IPS-18a (cell line): Measurements from ENCODE around the gene CROT.
"Not testable (repeated sequence)": the region's sequence is repeated elsewhere in the genome, so short reads cannot be mapped to it uniquely, and the experiment has no call there.

Experiments
- H3K27ac ChIP-seq: one replicate; pipeline ENCODE4 v1.5.1; 2013; ENCODE audit warnings: low read length
- H3K27me3 ChIP-seq: one replicate; pipeline ENCODE4 v1.6.1; 2013; ENCODE audit warnings: mild to moderate bottlenecking, low read length; ENCODE audit not compliant: control insufficient read depth, insufficient read depth
- H3K36me3 ChIP-seq: one replicate; pipeline ENCODE4 v1.6.1; 2013; ENCODE audit warnings: low read depth, low read length; ENCODE audit not compliant: control insufficient read depth
- H3K4me1 ChIP-seq: one replicate; pipeline ENCODE4 v1.6.1; 2013; ENCODE audit warnings: low read depth, low read length; ENCODE audit not compliant: control insufficient read depth
- H3K4me3 ChIP-seq: one replicate; pipeline ENCODE4 v1.5.1; 2013; ENCODE audit warnings: low read length
- H3K9ac ChIP-seq: one replicate; pipeline ENCODE4 v1.6.1; 2013; ENCODE audit warnings: mild to moderate bottlenecking, low read length, moderate library complexity
- H3K9me3 ChIP-seq: one replicate; pipeline ENCODE4 v1.6.1; 2013; ENCODE audit warnings: low read depth, low read length; ENCODE audit not compliant: control insufficient read depth

CROT gene, protein sequence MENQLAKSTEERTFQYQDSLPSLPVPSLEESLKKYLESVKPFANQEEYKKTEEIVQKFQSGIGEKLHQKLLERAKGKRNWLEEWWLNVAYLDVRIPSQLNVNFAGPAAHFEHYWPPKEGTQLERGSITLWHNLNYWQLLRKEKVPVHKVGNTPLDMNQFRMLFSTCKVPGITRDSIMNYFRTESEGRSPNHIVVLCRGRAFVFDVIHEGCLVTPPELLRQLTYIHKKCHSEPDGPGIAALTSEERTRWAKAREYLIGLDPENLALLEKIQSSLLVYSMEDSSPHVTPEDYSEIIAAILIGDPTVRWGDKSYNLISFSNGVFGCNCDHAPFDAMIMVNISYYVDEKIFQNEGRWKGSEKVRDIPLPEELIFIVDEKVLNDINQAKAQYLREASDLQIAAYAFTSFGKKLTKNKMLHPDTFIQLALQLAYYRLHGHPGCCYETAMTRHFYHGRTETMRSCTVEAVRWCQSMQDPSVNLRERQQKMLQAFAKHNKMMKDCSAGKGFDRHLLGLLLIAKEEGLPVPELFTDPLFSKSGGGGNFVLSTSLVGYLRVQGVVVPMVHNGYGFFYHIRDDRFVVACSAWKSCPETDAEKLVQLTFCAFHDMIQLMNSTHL

DNA sequence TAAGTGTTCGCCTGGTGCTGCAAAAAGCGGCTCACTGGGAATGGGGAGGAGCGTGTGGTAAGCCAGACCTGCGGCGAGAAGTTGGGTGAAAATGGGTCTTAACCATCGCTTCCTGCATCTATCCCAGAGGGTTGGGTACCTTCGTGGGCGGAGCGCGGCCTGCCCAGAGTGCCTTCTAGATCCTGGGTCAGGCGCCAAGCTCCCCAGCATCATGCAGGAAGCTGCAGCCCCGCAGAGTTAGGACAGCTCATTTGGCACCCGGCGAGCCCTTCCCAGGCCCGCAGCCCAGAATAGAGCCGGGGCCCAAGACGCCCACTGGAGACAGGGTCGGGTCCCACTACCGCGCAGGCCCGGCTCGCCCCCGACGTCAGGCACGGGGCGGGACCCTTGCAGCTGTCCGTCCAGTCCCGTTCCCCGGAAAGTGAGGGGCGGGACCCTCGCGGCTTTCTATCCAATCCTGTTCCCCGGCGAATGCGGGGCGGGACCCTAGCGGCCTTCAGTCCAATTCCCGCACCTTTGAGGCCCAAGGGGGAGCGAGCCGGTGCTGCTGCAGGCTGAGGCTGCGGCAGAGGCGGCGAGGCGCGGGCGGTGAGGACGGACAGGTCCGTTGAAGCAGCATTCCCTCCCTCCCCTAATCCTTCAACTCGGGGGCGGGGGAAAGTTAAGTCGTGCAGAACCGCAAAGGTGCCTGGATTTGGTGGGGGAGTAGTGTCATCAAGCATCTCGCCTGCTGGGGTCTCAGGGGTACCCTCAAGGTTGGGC is at the start of gene CROT:
TSS of gene CROT (plus strand) at position 499 of the 762 bp plus-strand sequence. CDS start 3,405 bp downstream, outside the sequence.
- H3K27ac ChIP-seq: no peak within 1 kb of the TSS

DNA sequence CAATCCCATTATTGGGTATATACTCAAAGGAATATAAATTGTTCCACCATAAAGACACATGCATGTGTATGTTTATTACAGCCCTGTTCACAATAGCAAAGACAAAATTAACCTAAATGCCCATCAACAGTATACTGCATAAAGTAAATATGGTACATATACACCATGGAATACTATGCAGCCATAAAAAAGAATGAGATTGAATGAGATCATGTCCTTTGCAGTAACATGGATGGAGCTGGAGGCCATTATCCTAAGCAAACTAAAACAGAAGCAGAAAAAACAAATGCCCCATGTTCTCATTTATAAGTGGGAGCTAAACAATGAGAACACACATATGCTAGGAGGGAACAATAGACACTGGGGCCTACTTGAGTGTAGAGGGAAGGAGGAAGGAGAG is 44.7 kb upstream of the CROT start:
- Histone ChIP-seq H3K36me3 (no peaks in the 10 kb centered on the region), H3K4me1 (no peaks in the 10 kb centered on the region), H3K27me3 (no peaks in the 10 kb centered on the region), H3K9ac (no peak overlapping the region), H3K4me3 (no peak overlapping the region), H3K27ac (no peak overlapping the region), H3K9me3 (no peaks in the 10 kb centered on the region)

More for the DNA sequence above, at the start of gene CROT:
- peak within 1 kb of the TSS; percentile 72 for H3K4me3 ChIP-seq
- peaks cover 6% of the 10 kb centered on the region for H3K4me1 ChIP-seq
- H3K9ac ChIP-seq: peak within 1 kb of the TSS; percentile 40
- peaks cover 10% of the 10 kb centered on the region for H3K36me3 ChIP-seq
- peaks cover 6% of the 10 kb centered on the region for H3K9me3 ChIP-seq
- H3K27me3 ChIP-seq: peaks cover 9% of the 10 kb centered on the region

DNA sequence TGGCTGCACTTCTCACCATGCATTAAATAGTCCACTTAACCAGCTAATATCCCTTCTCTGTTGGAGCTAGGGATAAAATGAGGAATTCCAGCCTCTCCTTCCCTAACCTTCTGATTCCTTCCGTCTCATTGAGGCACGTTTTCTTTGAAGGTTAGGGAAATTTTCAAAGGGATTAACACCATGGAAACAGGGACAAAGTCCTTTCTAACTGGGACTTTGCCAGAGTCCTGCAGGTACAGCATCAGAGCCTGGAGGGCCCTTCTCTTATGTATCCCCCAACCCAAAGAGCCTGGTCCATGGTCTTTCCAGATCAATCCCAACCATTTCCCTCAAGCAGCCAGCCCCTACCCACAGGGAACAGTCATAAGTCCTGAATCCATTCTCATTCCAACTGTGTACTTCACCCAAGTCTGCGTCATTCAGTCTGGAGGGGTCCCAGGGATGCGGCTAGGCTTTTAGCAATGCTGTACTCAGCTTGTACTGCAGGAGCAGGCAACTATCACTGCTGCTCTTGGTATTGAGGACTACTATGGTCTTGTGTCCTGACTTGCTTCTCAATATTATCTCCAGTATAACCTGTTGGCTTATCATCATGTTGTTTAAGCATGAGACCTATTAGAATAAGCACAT is 34.6 kb upstream of the CROT start:
- H3K36me3 ChIP-seq: no peaks in the 10 kb centered on the region
- H3K9me3 ChIP-seq: no peaks in the 10 kb centered on the region
- H3K27me3 ChIP-seq: no peaks in the 10 kb centered on the region
- no peak overlapping the region for H3K27ac ChIP-seq
- no peaks in the 10 kb centered on the region for H3K4me1 ChIP-seq
- no peak overlapping the region for H3K4me3 ChIP-seq
- no peak overlapping the region for H3K9ac ChIP-seq

DNA sequence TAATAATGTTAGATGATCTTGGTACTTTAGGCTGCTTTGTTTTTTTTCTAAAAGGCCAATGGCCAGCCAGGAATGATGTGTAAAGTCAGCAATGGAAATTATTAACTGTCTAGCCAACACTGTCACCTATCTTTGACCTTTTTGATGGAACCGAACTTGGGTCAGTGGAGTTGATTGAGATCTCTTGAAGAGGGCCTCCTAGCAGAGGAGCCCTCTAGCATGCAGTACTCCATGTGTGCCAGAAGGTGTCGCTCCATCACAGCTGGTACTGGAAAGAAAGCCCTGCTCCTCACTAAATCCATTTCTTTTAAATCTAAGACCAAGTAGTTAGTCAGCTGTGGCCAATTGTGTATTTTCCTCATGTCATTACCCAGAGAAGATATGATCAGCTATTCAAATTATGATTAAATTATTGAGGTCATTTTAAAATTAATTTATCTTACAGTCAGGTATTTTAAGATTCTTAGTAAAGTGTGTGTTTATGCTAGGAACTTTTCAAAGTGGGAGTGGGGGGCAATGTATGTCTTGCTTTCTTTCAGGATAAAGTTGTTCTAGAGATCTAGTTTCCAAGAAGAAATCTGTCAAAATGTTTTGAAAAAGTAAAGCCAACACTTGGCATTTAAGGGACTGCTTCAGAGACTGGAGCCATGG is 33.1 kb upstream of the CROT start:
- H3K27me3 ChIP-seq: no peaks in the 10 kb centered on the region
- H3K27ac ChIP-seq: no peak overlapping the region
- no peaks in the 10 kb centered on the region for H3K4me1 ChIP-seq
- no peaks in the 10 kb centered on the region for H3K36me3 ChIP-seq
- no peak overlapping the region for H3K4me3 ChIP-seq
- no peak overlapping the region for H3K9ac ChIP-seq
- H3K9me3 ChIP-seq: no peaks in the 10 kb centered on the region

DNA sequence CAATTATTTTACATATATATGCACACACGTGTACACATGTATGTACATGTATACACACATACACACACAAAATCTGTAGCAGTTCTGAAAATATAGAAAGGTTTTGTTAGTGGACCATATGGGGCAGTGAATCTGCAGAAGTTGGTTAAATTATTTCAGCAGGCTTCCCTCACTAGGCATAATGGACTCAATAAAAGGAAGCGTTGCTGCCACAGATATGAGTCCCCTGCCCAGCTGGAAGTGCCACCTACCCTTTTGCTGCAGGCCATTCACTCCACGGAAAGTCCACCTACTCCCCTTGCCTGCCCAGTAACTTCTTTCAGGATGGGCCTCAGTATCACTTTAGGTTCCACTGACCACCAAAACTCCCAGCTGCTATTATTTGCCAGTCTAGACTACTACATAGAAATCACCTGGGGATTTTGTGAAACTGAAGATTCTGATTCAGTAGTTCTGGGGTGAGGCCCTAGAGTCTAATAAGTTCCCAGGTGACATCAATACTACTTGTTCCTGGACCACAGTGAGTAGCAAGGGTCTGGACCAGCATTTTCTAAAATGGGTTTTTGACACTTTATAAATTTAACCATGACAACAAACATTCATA is 29.3 kb upstream of the CROT start:
- H3K9me3 ChIP-seq: peaks cover under 1% of the 10 kb centered on the region
- no peaks in the 10 kb centered on the region for H3K36me3 ChIP-seq
- H3K4me1 ChIP-seq: no peaks in the 10 kb centered on the region
- H3K27ac ChIP-seq: no peak overlapping the region
- no peaks in the 10 kb centered on the region for H3K27me3 ChIP-seq
- no peak overlapping the region for H3K4me3 ChIP-seq
- H3K9ac ChIP-seq: no peak overlapping the region

DNA sequence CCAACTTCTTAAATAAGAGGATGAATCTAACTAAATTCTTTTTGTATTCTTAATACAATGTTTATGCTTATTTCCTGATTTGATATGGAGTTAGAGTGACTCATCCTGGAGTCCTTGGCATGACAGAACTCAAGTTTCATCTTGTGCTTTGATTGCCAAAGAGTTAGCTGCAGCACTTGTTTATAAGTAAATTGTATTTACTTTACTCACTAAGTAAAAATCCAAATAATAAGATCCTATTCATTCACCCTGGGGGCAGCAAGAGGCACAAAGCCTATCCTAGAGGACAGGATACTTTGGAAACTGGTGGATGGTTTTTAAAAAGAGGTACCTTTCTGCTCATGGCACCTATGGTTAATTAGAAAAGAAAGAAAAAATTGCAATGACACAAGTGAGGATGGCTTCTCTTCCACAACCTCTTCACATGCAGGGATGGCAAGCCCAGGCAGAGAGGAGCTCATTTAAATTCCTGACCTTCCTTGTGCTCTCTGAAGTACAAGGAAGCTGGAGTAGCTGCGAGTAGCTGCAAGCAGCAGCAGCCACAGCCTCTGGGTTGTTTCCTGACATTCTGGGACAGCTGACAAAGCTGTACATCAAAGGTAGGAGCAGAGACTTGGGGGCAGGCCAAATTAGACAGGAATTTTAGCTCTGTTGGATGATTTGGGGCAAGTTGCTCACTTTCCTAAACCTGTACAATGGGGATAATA is 28.5 kb upstream of the CROT start:
- H3K36me3 ChIP-seq: no peaks in the 10 kb centered on the region
- H3K9me3 ChIP-seq: peaks cover 3% of the 10 kb centered on the region
- no peak overlapping the region for H3K27ac ChIP-seq
- no peaks in the 10 kb centered on the region for H3K4me1 ChIP-seq
- H3K9ac ChIP-seq: no peak overlapping the region
- no peaks in the 10 kb centered on the region for H3K27me3 ChIP-seq
- no peak overlapping the region for H3K4me3 ChIP-seq

DNA sequence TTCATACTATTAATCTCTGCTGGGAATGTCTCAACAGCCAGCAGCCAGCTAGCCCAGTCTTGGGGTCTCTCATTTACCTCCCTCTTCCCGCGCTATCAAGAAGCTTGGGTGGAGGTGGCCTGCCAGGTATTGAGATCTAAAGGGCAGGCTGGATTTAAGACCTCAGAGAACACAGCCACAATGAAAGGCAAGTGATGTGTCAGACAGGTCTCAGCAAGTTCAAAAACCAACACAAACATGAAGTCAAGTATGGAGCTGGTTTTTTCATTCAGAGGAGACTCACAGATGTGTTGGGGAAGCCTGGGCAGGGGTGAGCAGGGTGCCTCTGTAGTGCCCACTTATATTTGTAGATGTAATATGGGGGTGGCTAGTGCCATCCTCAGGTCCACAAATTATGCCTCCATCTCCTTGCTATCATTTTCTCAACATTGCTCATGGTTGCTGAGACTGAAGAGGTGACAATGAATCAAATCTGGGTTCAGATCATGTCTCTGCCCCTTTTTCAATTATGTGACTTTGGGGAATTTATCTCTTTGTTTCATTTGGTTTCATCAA is 27.7 kb upstream of the CROT start:
- Histone ChIP-seq H3K4me3 (no peak overlapping the region), H3K9ac (no peak overlapping the region), H3K27me3 (no peaks in the 10 kb centered on the region), H3K36me3 (no peaks in the 10 kb centered on the region), H3K27ac (no peak overlapping the region), H3K4me1 (no peaks in the 10 kb centered on the region), H3K9me3 (peaks cover 7% of the 10 kb centered on the region)

DNA sequence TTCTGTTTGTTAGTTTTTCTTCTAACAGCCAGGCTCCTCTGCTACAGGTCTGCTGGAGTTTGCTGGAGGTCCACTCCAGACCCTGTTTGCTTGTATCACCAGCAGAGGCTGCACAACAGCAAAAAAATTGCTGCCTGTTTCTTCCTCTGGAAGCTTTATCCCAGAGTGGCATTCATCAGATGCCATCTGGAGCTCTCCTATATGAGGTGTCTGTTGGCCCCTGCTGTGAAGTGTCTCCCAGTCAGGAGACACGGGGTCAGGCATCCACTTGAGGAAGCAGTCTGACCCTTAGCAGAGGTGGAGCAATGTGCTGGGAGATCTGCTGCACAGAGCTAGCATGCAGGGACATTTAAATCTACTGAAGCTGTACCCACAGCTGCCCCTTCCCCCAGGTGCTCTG is 26.7 kb upstream of the CROT start:
- H3K27me3 ChIP-seq: no peaks in the 10 kb centered on the region
- H3K4me1 ChIP-seq: no peaks in the 10 kb centered on the region
- H3K9me3 ChIP-seq: peaks cover 8% of the 10 kb centered on the region
- H3K4me3 ChIP-seq: no peak overlapping the region
- H3K27ac ChIP-seq: no peak overlapping the region
- H3K36me3 ChIP-seq: no peaks in the 10 kb centered on the region
- no peak overlapping the region for H3K9ac ChIP-seq

DNA sequence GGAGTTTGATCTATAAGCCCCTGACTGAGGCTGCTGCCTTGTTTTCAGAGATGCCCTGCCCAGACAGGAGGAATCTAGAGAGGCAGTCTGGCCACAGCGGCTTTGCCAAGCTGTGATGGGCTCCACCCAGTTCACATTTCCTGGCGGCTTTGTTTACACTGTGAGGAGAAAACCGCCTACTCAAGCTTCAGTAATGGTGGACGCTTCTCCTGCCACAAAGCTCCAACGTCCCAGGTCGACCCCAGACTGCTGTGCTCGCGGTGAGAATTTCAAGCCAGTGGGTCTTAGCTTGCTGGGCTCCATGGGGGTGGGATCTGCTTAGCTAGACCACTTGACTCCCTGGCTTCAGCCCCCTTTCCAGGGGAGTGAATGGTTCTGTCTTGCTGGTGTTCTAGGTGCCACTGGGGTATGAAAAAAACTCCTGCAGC is 26.3 kb upstream of the CROT start:
- not testable (repeated sequence) for H3K27me3 ChIP-seq, H3K4me1 ChIP-seq, H3K9ac ChIP-seq, H3K36me3 ChIP-seq, H3K4me3 ChIP-seq, H3K9me3 ChIP-seq, H3K27ac ChIP-seq

DNA sequence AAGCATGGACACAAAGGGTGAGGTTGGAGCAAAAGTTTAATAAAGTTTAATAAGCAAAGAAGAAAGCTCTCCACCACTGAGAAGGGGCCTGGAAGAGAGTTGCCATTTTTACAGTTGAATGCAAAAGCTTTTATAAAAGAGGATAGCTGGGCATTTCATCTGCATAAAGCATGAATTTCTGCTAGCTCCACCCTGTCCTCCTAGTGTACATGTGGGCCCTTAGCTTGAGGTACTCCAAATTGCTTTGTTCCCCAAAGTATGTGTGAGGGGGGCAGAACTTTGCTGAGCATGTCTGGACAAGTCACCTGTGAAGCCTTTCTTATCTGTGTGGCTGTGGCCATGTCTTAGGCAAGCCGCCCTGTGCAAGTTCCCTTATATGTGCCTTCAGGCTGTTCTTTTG is 22.6 kb upstream of the CROT start:
- H3K27ac ChIP-seq: no peak overlapping the region
- H3K27me3 ChIP-seq: no peaks in the 10 kb centered on the region
- H3K9me3 ChIP-seq: peaks cover 27% of the 10 kb centered on the region
- H3K4me3 ChIP-seq: no peak overlapping the region
- H3K9ac ChIP-seq: no peak overlapping the region
- H3K36me3 ChIP-seq: no peaks in the 10 kb centered on the region
- H3K4me1 ChIP-seq: no peaks in the 10 kb centered on the region
